PC-9 (cell line): ENCODE data around the gene PLEKHG1.

ENCODE experiments used
- CTCF ChIP-seq: fragments of 200-600 bp; sonication (generic); conservative IDR thresholded peaks from 2 replicates; pipeline ENCODE4 v1.6.1; 2017; ENCODE audit warnings: mixed run types, antibody characterized with exemption, mild to moderate bottlenecking, moderate library complexity
- EZH2 ChIP-seq: fragments of 200-600 bp; sonication (generic); IDR thresholded peaks from 2 replicates; pipeline ENCODE4 v1.8.0; 2017; ENCODE audit warnings: antibody characterized with exemption, low read depth

DNA sequence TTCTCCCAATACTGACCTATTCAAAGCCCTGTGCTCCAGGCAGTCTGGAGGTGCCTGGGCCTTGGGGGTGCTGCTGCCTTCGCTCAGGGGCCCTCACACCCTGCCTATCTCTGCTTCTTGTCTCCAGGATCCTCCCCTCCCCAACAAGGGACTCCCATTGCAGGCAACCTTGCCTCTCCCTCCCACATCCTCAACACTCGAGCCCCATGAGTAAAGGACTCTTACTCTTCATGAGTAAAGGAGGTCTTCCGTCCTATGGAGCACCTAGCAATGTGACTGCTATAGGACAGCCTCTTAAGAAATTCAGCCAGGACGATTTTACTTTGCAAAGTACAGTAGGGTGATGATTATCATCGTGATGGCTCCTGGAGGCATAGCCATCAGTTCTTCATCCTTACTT lies 24.5 kb downstream of the PLEKHG1 start:
- no peak for TF ChIP-seq CTCF
- no peak for TF ChIP-seq EZH2
